Stimulated activated CD8-positive, alpha-beta memory T cell treated with anti-CD3 and anti-CD28 coated beads, Interleukin-7, amount 100 ng/mL, for 1 hour (primary cell): Measurements from ENCODE around the gene USP50.
"Not testable (repeated sequence)": the region's sequence is repeated elsewhere in the genome, so short reads cannot be mapped to it uniquely, and the experiment has no call there.

Experiments used
- DNase-seq, 2 donors: peaks; one replicate each; pipeline ENCODE4 v3.0.0-alpha.2; 2020; ENCODE audit warnings: low read depth in 2 of 2

USP50 gene

DNA sequence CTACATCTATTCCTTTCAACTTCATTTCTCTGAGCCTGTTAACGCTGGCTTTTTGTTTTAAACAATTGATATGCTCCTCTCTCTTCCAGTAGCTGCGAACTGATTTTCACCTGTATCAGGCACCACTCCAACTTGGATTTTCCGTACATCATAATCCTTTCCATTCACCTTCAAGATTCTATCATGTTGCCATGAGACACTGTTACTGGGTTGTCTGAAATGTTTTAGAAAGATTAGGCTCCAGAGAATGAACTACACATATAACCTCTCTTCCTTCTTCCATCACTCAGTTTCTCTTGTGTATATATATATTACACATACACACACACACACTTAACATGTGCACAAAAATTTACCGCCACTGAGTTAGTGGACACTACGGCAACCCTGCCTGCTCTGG is at the start of gene USP50:
Gene USP50 (minus strand): TSS at position 101 of the 400 bp plus-strand sequence. CDS start 141 bp downstream, outside the sequence.
- DNase-seq: no peak

DNA sequence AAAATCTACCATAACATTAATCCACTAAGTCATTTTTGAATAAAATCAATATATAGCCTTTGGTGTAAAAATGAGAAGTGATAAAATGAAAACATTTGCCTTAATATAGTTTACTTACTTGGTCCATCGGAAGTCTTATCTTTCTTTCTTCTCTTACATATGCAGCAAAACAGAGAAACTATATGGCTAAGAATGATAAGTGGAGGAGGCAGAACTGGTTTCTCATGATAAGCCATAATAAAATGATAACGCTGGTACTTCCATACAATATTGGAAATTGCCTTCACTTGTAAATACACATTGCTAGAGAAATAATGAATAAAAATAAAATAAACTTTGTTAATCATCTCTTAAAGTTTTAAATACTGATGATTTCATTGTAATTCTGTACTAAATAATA is 47.8 kb upstream of the USP50 start:
- DNase-seq: no peak

DNA sequence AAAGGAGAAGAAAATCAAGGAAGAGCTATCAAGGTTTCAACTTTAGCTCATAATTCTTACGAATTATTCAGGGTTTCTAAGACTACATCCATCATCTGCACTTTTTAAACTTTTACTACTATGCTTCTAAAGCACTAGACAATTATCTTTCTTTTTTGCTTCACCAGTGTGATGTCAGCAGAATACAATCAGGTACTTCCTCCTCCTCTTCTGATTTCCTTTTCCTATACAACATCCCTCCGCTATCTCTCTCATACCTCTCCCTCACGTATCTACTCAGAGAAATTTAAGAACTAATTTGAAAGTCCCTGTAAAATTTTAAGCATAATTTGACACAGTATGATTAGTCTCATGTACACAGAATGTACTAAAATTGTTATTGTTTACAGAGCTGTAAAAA is 47.3 kb upstream of the USP50 start:
- no peak for DNase-seq

DNA sequence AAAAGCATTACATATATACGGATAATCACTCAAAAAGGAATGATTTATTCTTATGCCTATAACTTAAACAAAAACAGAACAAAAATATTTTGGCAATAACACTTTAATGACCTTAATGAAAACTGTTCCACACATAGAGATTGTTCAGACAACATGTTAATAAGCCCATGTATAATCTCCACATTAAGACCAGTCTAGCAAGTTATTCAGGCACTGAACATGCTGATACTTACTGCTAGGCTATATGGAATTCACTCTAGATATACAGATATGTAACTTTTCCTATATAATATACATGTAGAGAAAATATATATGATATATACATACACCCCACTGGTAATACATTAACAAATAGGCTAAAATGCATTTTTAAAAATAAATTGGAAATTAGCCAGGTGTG is 43.8 kb upstream of the USP50 start:
- DNase-seq: no peak

DNA sequence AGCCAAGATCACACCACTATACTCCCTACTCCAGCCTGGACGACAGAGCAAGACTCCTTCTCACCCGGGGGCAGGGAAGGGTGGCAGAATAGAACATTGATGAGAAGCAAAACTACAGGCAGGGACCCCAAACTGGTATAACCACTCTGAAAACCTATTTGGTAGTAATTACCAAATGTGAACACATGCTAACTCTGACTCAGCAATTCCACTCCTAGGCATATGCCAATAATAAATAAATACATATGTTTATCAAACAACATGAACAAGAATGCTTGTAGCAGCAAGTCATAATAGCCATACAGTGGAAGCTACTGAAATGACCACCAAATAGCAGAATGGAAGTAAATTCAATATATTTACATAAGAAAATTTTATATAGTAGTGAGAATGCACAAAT is 31.0 kb upstream of the USP50 start:
- DNase-seq: no peak

DNA sequence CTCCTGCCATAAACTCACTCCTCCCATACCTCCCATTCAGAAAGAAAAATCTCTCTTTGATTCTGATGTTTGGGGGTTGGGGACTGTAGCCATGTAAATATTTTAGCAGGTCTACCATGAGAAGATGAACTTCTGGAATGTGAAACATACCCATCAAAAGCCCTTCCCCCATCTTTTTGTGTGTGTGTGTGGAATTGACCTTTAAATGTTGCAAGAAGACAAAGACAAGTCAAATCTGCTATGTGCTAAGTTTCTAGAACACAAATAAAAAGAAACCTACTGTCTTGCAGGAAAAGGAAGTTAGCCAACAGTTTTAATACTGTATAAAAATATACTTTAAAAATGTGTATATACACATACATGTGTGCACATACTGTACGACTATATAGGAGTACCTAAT is 29.7 kb upstream of the USP50 start:
- no peak for DNase-seq

DNA sequence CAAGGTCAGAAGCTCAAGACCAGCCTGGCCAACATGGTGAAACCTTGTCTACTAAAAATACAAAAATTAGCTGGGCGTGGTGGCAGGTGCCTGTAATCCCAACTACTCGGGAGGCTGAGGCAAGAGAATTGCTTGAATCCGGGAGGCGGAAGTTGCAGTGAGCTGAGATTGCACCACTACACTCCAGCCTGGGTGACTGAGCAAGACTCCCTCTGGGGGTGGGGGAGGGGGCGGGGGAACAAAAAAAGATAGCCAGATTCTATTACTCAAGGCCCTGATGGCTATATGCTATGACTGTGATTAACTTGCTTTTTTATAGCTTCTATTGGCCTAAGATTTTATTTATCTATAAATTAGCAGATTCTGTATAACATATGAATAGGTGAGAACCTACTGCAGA is 27.4 kb upstream of the USP50 start:
- not testable (repeated sequence) for DNase-seq

DNA sequence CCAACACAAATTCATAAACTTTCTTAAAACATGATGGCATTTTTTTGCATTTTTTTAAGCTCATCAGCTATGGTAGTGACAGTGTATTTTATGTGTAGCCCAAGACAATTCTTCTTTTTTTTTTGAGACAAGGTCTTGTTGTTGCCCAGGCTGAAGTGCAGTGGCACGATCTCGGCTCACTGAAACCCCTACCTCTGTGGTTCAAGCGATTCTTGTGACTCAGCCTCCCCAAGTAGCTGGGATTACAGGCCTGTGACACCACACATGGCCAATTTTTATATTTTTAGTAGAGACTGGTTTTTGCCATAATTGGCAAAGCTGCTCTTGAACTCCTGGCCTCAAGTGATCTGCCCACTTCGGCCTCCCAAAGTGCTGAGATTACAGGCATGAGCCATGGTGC is 17.3 kb upstream of the USP50 start:
- no peak for DNase-seq

DNA sequence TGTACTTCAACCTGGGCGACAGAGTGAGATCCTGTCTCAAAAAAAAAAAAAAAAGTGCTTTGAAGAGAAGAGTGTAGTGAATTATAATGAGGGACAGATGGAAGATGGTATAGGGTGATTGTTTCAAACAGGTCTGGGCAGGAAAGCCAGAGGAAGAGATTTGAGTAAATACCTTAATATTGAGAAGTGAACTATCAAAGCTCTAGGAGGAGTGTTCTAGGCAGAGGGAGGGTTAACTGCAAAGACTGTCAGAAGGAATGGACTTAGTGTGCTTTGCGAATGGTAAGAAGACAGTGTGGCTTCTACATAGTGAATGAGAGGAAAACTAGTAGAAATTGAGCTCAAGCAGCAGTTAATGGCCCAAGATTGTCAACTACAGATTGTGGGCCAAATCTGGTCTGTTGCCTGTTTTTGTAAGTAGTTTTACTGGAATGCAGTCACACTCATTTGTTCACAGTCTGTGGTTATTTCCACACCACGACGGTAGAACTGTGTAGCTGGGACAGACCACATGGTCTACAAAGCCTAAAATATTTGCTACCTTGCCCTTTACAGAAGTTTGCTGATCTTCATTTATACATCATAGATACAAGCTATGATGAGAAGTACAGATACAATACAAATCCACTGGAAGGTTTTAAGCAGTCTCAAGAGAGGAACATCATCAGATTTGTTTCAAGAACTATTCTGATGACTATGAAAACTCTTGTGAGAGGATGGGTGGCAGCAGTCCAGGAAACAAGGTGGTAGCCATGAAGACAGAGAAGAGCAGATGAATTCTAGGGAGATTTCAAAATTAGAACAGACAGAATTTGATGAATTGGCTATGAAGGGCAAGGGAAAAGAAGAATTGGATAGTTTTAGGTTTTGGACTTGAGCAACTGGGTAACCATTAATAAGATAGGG is 16.5 kb upstream of the USP50 start:
- no peak for DNase-seq

DNA sequence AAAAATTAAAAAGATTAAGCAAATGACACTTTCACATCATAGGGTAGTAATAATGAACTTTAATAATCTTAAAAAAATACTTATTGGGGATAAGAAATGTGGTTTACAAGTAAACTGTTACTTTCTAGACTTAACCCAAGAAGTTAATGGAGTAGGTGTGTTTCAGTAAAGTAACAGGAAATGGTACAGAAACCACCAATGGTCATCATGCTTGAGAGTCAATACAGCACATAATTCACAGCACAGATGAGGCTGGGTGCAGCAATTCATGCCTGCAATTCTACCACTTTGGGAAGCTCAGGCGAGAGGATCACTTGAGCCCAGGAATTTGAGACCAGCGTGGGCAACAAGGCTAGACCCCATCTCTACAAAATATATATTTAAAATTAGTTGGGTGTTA is 11.5 kb upstream of the USP50 start:
- no peak for DNase-seq

DNA sequence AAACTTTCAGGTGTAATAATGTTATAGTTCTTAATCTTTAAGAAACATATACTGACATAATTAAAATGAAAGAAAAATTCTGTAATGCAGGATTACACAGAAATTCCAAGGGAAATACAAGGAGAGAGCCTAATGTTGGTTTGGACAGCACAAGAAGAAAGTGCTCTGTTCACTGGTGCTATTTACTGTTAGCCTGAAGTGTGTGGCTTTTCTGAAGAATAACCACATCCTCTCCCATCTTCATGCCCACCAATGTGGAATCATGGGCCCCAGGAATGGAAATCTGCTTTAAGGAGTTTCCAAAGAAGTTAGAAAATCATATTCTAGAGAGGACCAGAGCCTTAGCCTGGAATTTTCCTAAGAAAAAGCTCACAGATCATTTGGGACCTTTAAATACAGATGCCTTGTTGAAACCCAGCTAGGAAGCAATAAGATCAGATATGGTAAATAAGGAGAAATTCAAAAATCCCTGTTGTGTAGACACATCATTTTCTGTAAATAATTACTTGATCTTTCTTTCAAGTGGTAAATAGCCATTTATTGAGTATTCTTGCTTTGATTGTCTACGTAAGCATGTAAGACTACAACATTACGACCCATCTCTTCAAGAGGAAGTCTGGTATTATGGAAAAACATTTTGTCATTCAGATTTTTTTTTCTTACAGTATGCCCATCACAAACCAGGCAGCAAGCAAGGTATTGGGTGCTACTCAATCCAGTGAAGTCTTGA is 10.3 kb upstream of the USP50 start:
- no peak for DNase-seq

DNA sequence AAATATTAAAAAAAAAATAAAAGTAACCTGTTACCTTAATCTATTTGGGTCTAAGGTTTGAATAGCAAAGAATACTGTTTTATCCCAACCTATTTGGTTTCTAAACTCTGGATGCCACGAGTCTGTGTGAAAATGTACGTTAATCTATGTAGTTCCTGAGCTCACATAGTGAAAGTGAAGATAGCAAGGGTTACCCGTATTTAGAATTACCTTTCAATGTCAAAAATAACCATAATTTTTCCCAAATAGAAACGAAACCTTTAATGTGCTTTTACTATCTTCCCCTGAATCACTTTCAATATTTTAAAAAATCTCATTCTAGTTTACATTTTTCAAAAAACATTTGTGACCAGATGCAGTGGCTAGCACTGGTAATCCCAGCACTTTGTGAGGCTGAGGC is 5.8 kb upstream of the USP50 start:
- DNase-seq: no peak

DNA sequence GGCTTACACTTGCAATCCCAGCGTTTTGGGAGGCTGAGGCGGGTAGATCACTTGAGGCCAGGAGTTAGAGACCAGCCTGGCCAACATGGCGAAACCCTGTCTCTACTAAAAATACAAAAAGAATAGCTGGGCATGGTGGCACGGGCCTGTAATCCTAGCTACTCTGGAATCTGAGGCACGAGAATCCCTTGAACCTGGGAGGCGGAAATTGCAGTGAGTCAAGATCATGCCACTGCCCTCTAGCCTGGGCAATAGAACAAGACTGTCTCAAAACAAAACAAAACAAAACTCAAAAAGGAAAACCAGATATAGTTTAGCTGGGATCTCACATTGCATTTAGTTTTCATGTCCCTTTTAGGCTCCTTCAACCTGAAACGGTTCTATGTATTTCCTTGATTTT is 2.9 kb upstream of the USP50 start:
- DNase-seq: no peak

DNA sequence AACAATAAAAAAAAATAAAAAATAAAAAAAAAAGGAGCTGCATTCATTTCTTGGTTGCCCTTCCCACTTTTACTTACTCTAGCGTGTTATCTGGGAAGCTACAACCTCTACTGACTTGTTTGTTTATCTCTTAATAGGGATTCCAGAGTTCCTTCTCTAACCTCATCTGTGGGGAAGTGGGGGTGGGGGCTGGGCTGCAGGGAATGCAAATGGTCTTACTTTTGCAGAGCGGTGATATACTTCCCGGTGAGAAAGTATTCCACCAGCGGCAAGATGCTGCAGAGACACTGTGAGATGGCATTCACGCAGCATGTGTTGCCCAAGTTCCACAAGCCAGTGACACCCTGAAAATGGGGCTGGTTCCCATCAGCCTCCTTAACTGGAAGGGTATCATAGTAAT is 2.1 kb downstream of the USP50 start:
- DNase-seq: no peak

DNA sequence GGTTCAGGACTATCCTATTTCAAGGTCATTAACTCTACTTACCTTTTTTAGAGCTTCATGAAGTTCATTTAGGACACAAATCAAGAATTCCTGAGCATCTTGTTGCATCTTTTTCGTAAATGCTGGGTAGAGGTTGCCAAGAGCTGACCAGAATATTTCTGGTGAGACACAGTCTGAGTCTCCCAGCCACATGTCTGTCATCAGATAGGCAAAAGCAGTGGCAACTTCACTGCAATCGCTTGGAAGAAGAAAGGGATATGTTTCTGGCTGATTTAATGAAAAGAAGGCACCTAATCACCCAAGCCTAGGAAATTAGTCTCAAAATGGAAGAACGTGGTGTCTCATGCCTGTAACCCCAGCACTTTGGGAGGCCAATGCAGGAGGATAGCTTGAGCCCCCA is 2.9 kb downstream of the USP50 start:
- DNase-seq: no peak

DNA sequence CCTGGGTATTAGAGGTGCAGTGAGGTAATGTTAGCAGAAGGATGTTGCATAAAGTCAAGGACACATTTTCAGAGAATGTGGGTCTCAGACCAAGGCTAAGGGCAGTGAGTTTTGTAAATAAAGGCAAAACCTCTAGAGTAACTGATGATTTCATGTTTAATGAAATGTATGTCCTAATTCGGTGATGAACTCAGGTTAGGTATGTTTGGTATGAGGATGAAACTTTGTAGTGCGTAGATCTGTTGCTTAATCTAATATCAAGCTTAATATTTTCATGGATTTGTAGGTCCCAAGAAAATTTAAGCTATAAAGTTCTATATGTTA is 3.6 kb downstream of the USP50 start:
- DNase-seq: no peak

DNA sequence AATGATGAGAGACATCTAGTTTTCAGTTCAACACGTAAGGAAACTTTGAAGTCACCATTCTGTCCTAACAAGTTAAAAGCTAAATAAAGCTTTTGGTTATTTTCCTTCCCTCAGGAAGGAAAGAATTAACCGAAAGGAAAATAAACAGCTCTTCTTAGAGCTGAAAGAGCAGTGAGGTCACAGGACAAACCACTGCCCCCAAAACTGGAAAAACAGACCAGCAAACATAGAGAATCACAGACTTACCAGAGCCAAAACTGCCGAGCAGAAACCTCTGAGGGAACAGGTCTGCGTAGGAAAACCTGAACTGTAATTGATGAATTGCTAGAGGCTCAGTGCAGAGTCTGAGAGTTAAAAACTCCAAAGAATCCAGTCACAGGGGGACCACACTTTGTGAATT is 14.7 kb downstream of the USP50 start:
- no peak for DNase-seq

DNA sequence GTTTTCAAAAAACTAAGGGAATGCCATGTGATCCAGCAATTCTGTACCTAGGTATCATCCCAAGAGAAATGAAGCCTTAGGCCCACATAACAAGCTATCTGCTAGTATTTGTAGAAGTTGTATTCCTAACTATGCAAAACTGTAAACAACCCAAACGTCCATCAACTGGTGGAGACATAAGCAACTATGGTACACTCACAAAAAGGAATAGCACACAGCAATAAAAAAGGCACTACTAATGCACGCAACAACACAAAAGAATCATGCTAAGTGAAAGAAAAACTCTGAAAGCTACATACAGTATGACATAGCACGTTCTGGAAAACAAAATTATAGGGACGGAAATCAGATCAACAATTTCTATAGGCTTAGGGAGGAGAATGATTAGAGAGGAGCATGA is 15.3 kb downstream of the USP50 start:
- DNase-seq: no peak

DNA sequence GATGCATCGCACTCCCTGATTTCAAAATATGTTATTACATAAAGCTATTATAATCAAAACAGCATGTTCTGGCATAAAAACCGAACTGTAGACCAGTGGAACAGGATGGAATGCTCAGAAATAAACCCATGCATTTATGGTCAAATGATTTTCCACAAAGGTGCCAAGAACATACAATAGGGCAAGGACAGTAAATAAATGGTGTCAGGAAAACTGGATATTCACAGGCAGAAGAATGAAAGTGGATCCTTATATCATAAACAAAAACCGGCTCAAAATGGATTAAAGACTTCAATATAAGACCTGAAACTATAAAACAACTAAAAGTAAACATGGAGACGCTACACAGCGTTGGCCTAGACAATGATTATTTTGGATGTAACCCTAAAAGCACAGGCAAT is 22.6 kb downstream of the USP50 start:
- DNase-seq: no peak

DNA sequence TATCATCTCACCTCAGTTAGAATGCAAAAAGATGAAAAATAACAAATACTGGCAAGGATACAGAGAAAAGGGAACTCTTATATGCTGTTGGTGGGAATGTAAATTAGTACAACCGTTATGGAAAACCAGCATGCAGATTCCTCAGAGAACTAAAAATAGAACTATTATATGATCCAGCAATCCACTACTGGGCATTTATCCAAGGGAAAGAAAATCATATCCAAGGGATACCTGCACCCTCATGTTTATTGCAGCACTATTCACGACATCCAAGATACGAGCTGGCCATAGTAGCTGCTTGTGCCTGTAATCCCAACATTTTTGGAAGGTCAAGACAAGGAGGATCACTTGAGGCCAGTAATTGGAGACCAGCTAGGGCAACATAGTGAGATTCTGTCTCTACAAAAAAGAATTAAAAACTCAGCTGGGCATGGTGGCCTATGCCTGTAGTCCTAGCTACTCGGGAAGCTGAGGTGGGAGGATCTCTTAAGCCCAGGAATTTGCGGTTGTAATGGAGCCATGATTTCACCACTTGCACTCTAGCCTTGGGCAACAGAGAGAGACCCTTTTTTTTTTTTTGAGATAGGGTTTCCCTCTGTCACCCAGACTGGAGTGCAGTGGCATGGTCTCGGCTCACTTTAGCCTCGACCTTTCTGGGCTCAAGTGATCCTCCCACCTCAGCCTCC is 26.6 kb downstream of the USP50 start:
- no peak for DNase-seq

DNA sequence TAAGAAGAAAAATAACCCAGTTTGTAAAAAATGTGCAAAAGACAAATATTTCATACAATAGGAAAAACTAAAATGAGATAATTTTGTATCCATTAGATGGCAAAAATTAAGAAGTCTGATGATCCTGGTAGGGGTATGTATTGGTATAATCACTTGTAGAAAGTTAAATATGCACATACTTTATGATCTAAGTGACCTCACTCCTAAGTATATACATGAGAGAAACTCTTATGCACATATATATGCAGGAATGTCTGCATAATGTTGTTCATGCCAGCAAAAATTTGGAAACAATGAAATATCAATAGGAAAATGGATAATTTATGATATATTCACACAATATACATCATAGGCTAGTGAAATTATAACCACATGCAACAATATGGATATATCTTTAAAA is 33.5 kb downstream of the USP50 start:
- DNase-seq: no peak

DNA sequence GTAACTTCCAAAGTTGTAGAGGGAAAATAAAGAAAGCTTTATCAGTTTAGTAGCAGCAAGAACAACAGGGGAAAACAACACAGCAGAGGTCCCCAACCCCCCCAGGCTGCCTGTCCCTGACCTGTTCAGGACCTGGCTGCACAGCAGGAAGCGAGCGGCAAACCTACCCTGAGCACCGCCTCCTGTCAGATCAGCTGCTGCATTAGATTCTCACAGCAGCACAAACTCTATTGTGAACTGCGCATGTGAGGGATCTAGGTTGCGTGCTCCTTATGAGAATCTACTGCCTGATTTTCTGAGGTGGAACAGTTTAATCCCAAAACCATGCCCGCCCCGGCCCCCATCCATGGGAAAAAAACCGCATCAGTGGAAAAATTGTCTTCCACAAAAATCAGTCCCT is 40.3 kb downstream of the USP50 start:
- DNase-seq: no peak

DNA sequence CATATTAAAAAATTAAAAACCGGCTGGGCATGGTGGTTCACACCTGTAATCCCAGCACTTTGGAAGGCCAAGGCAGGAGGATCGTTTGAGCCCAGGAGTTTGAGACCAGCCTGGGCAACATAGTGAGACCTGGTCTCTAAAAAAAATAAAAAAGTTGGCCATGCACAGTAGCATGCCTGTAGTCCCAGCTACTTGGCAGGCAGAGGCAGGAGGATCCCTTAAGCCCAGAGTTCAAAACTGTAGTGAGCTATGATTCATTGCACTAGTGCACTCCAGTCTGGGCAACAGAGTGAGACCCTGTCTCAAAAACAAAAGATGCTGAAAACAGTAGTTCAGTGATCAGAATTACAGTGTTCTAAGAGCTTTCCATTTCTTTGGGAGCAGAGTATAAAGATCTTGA is 40.8 kb downstream of the USP50 start:
- DNase-seq: not testable (repeated sequence)
